Activated CD4-positive, alpha-beta T cell treated with anti-CD3 and anti-CD28 coated beads, Interleukin-2, amount 10 ng/mL, durations not matched to agents 7 days and 5 days (primary cell): ENCODE measurements around the gene MEIS3. TPM values are rescaled to one million over a fixed set of nuclear protein-coding genes. Genes with fewer than 3 reads are reported as not detected.

ENCODE experiments used
- CTCF ChIA-PET: fragments of 350-600 bp; sonication (Branson Sonifier 250); formaldehyde crosslinking; loops from one replicate; lab custom pipeline; 2021; ENCODE audit warnings: antibody characterized with exemption; lab: Charles Lee
- POLR2A ChIA-PET: fragments of 350-600 bp; sonication (Branson Sonifier 250); formaldehyde crosslinking; loops from one replicate; lab custom pipeline; 2021; ENCODE audit warnings: antibody characterized with exemption; lab: Charles Lee
- DNase-seq: peaks from one replicate; pipeline ENCODE4 v3.0.0-alpha.2; 2020
- H3K27ac Mint-ChIP-seq: one replicate; pipeline ENCODE4 v1.8.0; 2021; ENCODE audit warnings: mild to moderate bottlenecking, moderate library complexity, mixed read lengths
- H3K27me3 Mint-ChIP-seq: one replicate; pipeline ENCODE4 v1.8.0; 2021; ENCODE audit warnings: mixed read lengths
- H3K36me3 Mint-ChIP-seq: one replicate; pipeline ENCODE4 v1.8.0; 2021; ENCODE audit warnings: low read depth, mixed read lengths
- H3K4me1 Mint-ChIP-seq: one replicate; pipeline ENCODE4 v1.8.0; 2021; ENCODE audit warnings: mixed read lengths
- H3K4me3 Mint-ChIP-seq: one replicate; pipeline ENCODE4 v1.8.0; 2021; ENCODE audit warnings: mild to moderate bottlenecking, moderate library complexity, mixed read lengths
- H3K9me3 Mint-ChIP-seq: one replicate; pipeline ENCODE4 v1.8.0; 2021; ENCODE audit warnings: mixed read lengths
- total RNA-seq, 2 experiments: library from RNA; stranded (reverse); gene quantifications; one replicate each; pipeline ENCODE4 v1.2.3, GENCODE V29; 2021

The MEIS3 gene
- total RNA-seq, 2 experiments from 2014 or later = not detected

GRCh38 chr19:47357788-47358680, 61.3 kb downstream of the MEIS3 start:
- Mint-ChIP-seq H3K27me3 (no peaks in the 10 kb centered on the region), H3K4me3 (no peak overlapping the region), H3K36me3 (peaks cover 43% of the 10 kb centered on the region), H3K9me3 (no peaks in the 10 kb centered on the region), H3K4me1 (no peaks in the 10 kb centered on the region), H3K27ac (no peak overlapping the region)
- no peak for DNase-seq
- ChIA-PET POLR2A (interaction anchor here (1.0 kb wide), 1 partner anchor 9 kb away, joined by 3 read pairs; the partner anchor contains the start of gene DHX34), CTCF (interaction anchor here (6.8 kb wide), 1 partner anchor 9 kb away, joined by 27 read pairs; the partner anchor contains the start of gene DHX34)

GRCh38 chr19:47356900-47357299, 62.4 kb downstream of the MEIS3 start:
- DNase-seq = no peak
- CTCF ChIA-PET = interaction anchor here (1.0 to 6.8 kb wide), 2 partner anchors 8 to 72 kb away, joined by 4 to 27 read pairs; partner anchors contain the start of gene DHX34
- Mint-ChIP-seq H3K4me3 (no peak overlapping the region), H3K36me3 (peaks cover 49% of the 10 kb centered on the region), H3K9me3 (no peaks in the 10 kb centered on the region), H3K4me1 (peaks cover 3% of the 10 kb centered on the region), H3K27ac (no peak overlapping the region), H3K27me3 (no peaks in the 10 kb centered on the region)
- POLR2A ChIA-PET = no interaction called here

- ChIA-PET POLR2A (no interaction called here), CTCF (no interaction called here)
- DNase-seq = no peak
- no peak overlapping the region for H3K27ac Mint-ChIP-seq
- no peaks in the 10 kb centered on the region for H3K27me3 Mint-ChIP-seq
- H3K36me3 Mint-ChIP-seq = peaks cover 37% of the 10 kb centered on the region
- H3K4me3 Mint-ChIP-seq = no peak overlapping the region
- H3K9me3 Mint-ChIP-seq = no peaks in the 10 kb centered on the region
- peaks cover 31% of the 10 kb centered on the region for H3K4me1 Mint-ChIP-seq
Measured at GRCh38 chr19:47353307-47353712, 66.0 kb downstream of the MEIS3 start.

Other genes with a start within 250 kb of the MEIS3 start
- 10 to 100 TPM; 12.8 to 19.0 TPM for gene BBC3, start 188.3 kb downstream of the MEIS3 start, total RNA-seq
- 10 to 100 TPM; 20.4 to 24.1 TPM for gene CCDC9, start 163.0 kb downstream of the MEIS3 start, total RNA-seq
- gene INAFM1, start 144.6 kb downstream of the MEIS3 start, total RNA-seq = 10 to 100 TPM; 12.8 to 14.9 TPM
- 1 to 10 TPM; 1.0 to 1.2 TPM for gene C5AR1, start 109.7 kb downstream of the MEIS3 start, total RNA-seq
- gene C5AR2, start 87.4 kb downstream of the MEIS3 start, total RNA-seq = under 1 TPM; 0.25 to 0.37 TPM
- gene DHX34, start 70.2 kb downstream of the MEIS3 start, total RNA-seq = 10 to 100 TPM; 13.0 TPM
- gene SLC8A2, start 52.4 kb upstream of the MEIS3 start, total RNA-seq = not detected
- 10 to 100 TPM; 12.5 to 14.1 TPM for gene KPTN, start 64.7 kb upstream of the MEIS3 start, total RNA-seq
- 100 to 1,000 TPM; 121 to 133 TPM for gene NAPA, start 95.5 kb upstream of the MEIS3 start, total RNA-seq
- gene ZNF541, start 153.6 kb upstream of the MEIS3 start, total RNA-seq = under 1 TPM; 0.35 to 0.40 TPM
- gene BICRA, start 189.6 kb upstream of the MEIS3 start, total RNA-seq = 10 to 100 TPM; 23.3 to 25.5 TPM